HL-60 (cell line): Measurements from ENCODE around the gene RAB39B.

Source experiments
- POLR2AphosphoS5 ChIP-seq: IDR thresholded peaks from 2 replicates; pipeline ENCODE4 v1.6.1; 2012; ENCODE audit warnings: low read depth
- TF ChIP-seq, protein P1 (sequence below): IDR thresholded peaks from one replicate; pipeline ENCODE4 v1.5.1; 2011; ENCODE audit warnings: low read length, control low read depth, inconsistent platforms; ENCODE audit not compliant: insufficient read depth
- TF ChIP-seq, protein P2 (sequence below): IDR thresholded peaks from 2 replicates; pipeline ENCODE4 v1.6.1; 2012; ENCODE audit warnings: low read depth; ENCODE audit not compliant: insufficient replicate concordance

DNA sequence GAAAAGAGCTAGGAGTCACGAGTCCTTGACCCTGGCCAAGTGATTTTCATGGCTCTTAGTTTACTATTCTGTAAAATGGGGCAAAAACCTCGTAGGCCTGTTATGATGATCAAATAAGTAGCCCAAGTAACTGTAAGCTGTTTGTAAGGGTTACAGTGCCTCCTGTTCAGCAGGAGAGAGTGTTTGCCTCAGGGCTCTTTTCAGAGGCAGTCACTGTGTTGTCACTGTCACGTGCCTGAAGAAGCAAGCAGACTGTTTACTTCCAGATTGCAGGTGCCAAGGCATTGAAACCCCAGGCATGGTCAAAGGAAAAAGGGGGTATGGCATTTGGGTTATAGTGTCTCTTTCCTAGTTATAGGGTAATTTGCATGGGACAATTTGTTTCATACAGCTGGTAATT is 4.5 kb downstream of the RAB39B start:
- TF ChIP-seq, protein P1, sequence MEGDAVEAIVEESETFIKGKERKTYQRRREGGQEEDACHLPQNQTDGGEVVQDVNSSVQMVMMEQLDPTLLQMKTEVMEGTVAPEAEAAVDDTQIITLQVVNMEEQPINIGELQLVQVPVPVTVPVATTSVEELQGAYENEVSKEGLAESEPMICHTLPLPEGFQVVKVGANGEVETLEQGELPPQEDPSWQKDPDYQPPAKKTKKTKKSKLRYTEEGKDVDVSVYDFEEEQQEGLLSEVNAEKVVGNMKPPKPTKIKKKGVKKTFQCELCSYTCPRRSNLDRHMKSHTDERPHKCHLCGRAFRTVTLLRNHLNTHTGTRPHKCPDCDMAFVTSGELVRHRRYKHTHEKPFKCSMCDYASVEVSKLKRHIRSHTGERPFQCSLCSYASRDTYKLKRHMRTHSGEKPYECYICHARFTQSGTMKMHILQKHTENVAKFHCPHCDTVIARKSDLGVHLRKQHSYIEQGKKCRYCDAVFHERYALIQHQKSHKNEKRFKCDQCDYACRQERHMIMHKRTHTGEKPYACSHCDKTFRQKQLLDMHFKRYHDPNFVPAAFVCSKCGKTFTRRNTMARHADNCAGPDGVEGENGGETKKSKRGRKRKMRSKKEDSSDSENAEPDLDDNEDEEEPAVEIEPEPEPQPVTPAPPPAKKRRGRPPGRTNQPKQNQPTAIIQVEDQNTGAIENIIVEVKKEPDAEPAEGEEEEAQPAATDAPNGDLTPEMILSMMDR, result no peak
- TF ChIP-seq, protein P2, sequence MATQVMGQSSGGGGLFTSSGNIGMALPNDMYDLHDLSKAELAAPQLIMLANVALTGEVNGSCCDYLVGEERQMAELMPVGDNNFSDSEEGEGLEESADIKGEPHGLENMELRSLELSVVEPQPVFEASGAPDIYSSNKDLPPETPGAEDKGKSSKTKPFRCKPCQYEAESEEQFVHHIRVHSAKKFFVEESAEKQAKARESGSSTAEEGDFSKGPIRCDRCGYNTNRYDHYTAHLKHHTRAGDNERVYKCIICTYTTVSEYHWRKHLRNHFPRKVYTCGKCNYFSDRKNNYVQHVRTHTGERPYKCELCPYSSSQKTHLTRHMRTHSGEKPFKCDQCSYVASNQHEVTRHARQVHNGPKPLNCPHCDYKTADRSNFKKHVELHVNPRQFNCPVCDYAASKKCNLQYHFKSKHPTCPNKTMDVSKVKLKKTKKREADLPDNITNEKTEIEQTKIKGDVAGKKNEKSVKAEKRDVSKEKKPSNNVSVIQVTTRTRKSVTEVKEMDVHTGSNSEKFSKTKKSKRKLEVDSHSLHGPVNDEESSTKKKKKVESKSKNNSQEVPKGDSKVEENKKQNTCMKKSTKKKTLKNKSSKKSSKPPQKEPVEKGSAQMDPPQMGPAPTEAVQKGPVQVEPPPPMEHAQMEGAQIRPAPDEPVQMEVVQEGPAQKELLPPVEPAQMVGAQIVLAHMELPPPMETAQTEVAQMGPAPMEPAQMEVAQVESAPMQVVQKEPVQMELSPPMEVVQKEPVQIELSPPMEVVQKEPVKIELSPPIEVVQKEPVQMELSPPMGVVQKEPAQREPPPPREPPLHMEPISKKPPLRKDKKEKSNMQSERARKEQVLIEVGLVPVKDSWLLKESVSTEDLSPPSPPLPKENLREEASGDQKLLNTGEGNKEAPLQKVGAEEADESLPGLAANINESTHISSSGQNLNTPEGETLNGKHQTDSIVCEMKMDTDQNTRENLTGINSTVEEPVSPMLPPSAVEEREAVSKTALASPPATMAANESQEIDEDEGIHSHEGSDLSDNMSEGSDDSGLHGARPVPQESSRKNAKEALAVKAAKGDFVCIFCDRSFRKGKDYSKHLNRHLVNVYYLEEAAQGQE, result no peak
- TF ChIP-seq POLR2AphosphoS5, result no peak
